AG04450 (cell line): Measurements from ENCODE around the gene HEMK1. TPM values are rescaled to one million over a fixed set of nuclear protein-coding genes. Genes with fewer than 3 reads are reported as not detected.

Source experiments
- CTCF ChIA-PET: fragments of 300-600, 350-600 bp; formaldehyde crosslinking; extraction: SDS; loops from one replicate; lab custom pipeline; 2022; ENCODE audit warnings: antibody characterized with exemption, inconsistent platforms; lab: Charles Lee
- POLR2A ChIA-PET: fragments of 350-600 bp; formaldehyde crosslinking; extraction: SDS; loops from one replicate; lab custom pipeline; 2021; ENCODE audit warnings: antibody characterized with exemption, inconsistent platforms; lab: Yijun Ruan, JAX
- DNase-seq: peaks from one replicate; pipeline ENCODE4 v3.0.0-alpha.2; 2011; ENCODE audit warnings: low read depth, low spot score
- H3K27ac ChIP-seq: one replicate; pipeline ENCODE4 v1.5.1; 2012; ENCODE audit warnings: low read depth, low read length, control low read depth
- H3K27me3 ChIP-seq: one replicate; pipeline ENCODE4 v1.6.0; 2012; ENCODE audit warnings: low read length; ENCODE audit not compliant: control insufficient read depth, insufficient read depth
- H3K4me3 ChIP-seq: 2 replicates; pipeline ENCODE4 v1.5.1; 2011; ENCODE audit warnings: mild to moderate bottlenecking, low read depth, low read length, control low read depth
- H3K9me3 ChIP-seq: 2 replicates; pipeline ENCODE4 v1.5.1; 2012; ENCODE audit warnings: low read length; ENCODE audit not compliant: control insufficient read depth, insufficient read depth
- polyA plus RNA-seq: library from polyadenylated mRNA; depleted of rRNA; stranded (reverse); fragments of >200 nt; gene quantifications from 2 replicates; pipeline ENCODE4 v1.2.3, GENCODE V29; 2011
- TF ChIP-seq, protein P1 (sequence below): IDR thresholded peaks from 2 replicates; pipeline ENCODE4 v1.5.1; 2011; ENCODE audit warnings: low read depth, low read length, control low read depth, inconsistent platforms

HEMK1 gene
- polyA plus RNA-seq, 1 experiment: 12.1 TPM

DNA sequence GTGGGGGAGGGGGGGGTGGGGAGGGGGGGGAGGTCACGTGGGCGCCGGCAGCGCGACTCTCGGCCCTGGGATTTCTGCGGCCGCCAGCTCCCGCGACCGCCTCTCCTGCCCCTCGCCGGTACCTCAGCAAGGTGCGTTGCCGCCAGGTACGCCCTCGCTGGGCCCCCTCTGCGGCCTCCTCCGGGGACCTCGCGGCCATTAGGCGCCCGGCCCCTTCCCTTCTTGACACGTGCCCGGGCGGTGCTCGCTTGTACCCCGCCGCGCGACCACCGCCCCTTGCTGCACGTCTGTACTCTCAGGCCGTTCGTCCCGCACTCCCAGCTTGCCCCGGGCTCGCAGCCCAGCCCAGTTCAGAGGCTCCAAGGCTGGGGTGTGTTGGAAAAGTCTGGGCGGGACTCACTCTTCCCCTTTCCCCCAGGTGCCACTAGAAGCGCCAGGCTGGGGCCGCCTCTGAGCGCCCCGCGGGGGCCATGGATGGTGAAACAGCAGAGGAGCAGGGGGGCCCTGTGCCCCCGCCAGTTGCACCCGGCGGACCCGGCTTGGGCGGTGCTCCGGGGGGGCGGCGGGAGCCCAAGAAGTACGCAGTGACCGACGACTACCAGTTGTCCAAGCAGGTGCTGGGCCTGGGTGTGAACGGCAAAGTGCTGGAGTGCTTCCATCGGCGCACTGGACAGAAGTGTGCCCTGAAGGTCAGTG lies 47.9 kb downstream of the HEMK1 start, which contains the start of gene MAPKAPK3:
Gene MAPKAPK3 (plus strand): TSS at position 56 of the 696 bp plus-strand sequence. CDS start 415 bp downstream, at position 471.
- CTCF ChIA-PET: interaction anchor here (0.6 to 12.3 kb wide), 23 partner anchors 10 to 1065 kb away, joined by 3 to 436 read pairs (median 10); partner anchors contain the start of genes C3orf18, HEMK1 and MANF
- DNase-seq: no peak
- Histone ChIP-seq H3K4me3 (peak within 1 kb of the TSS; percentile 84), H3K9me3 (peaks cover 4% of the 10 kb centered on the region; the same call in 1 of the 2 replicates), H3K27me3 (no peaks in the 10 kb centered on the region), H3K27ac (peak within 1 kb of the TSS; percentile 61)
- POLR2A ChIA-PET: interaction anchor here (0.6 to 1.9 kb wide), 4 partner anchors 19 to 768 kb away, joined by 3 to 4 read pairs (median 3); partner anchors contain the start of genes HEMK1 and MANF
- TF ChIP-seq, protein P1, sequence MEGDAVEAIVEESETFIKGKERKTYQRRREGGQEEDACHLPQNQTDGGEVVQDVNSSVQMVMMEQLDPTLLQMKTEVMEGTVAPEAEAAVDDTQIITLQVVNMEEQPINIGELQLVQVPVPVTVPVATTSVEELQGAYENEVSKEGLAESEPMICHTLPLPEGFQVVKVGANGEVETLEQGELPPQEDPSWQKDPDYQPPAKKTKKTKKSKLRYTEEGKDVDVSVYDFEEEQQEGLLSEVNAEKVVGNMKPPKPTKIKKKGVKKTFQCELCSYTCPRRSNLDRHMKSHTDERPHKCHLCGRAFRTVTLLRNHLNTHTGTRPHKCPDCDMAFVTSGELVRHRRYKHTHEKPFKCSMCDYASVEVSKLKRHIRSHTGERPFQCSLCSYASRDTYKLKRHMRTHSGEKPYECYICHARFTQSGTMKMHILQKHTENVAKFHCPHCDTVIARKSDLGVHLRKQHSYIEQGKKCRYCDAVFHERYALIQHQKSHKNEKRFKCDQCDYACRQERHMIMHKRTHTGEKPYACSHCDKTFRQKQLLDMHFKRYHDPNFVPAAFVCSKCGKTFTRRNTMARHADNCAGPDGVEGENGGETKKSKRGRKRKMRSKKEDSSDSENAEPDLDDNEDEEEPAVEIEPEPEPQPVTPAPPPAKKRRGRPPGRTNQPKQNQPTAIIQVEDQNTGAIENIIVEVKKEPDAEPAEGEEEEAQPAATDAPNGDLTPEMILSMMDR: no peak

- Histone ChIP-seq H3K27me3 (no peaks in the 10 kb centered on the region), H3K9me3 (peaks cover 4% of the 10 kb centered on the region; the same call in 1 of the 2 replicates), H3K27ac (no peak overlapping the region), H3K4me3 (peak overlapping the region; percentile 84)
- POLR2A ChIA-PET: interaction anchor here (1.9 kb wide), 1 partner anchor 49 kb away, joined by 4 read pairs; the partner anchor contains the start of gene HEMK1
- CTCF ChIA-PET: interaction anchor here (0.6 to 12.3 kb wide), 4 partner anchors 35 to 812 kb away, joined by 3 to 436 read pairs (median 4); partner anchors contain the start of genes C3orf18 and HEMK1
- DNase-seq: no peak
- TF ChIP-seq, protein P1: no peak
Observed at GRCh38 chr3:50617911-50618481, 48.7 kb downstream of the HEMK1 start.

- DNase-seq: no peak
- TF ChIP-seq, protein P1: no peak
- H3K9me3 ChIP-seq: peaks cover 4% of the 10 kb centered on the region; the same call in 1 of the 2 replicates
- CTCF ChIA-PET: interaction anchor here (0.5 to 1.5 kb wide), 3 partner anchors 70 to 480 kb away, joined by 3 to 5 read pairs (median 4); no protein-coding TSS in a partner anchor
- no peaks in the 10 kb centered on the region for H3K27me3 ChIP-seq
- POLR2A ChIA-PET: no interaction called here
- H3K4me3 ChIP-seq: no peak overlapping the region
- H3K27ac ChIP-seq: no peak overlapping the region
Observed at GRCh38 chr3:50620420-50620819, 51.1 kb downstream of the HEMK1 start.

DNA sequence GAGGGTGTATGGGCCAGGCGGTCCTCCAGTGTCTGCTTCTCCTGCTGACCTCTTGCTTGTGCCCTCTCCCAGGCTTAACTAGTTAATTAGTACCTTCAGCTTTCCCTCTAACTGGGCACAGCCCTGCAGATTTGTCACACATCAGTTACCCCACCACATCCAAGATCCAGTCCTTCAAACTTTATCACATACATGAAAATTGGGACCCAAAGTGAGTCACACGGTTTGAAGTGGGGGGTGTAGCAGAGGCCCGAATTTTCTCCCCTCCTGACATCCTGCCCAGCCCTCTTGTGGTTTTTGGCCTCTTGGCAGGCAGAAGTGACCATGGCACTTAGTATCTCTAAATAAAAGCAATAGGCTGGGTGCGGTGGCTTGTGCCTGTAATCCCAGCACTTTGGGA lies 51.5 kb downstream of the HEMK1 start:
- DNase-seq: no peak
- H3K27me3 ChIP-seq: no peaks in the 10 kb centered on the region
- POLR2A ChIA-PET: no interaction called here
- no peak overlapping the region for H3K4me3 ChIP-seq
- CTCF ChIA-PET: no interaction called here
- H3K27ac ChIP-seq: no peak overlapping the region
- peaks cover 4% of the 10 kb centered on the region; the same call in 1 of the 2 replicates for H3K9me3 ChIP-seq
- TF ChIP-seq, protein P1: no peak
